Measurements from ENCODE around the gene MYO1G. TPM values are rescaled to one million over a fixed set of nuclear protein-coding genes. Genes with fewer than 3 reads are reported as not detected.

MYO1G gene
- total and polyA plus RNA-seq, 9 of the 15 experiments (the other 6 are each of a cell fraction or from before 2014, with no cell fraction given): 0.03 to 0.62 (median 0.13) TPM; not detected in 1

GRCh38 chr7:44981035-44981706 is 2.4 kb upstream of the MYO1G start:
- WGBS (ENCODE audit: insufficient coverage, low coverage, missing lambda C conversion rate): 72% methylated on average over 7 of the region's 7 CpGs
- peaks cover 37% of the 10 kb centered on the region for H3K79me2 ChIP-seq (ENCODE audit: control insufficient read depth, insufficient read depth, low read length)
- H3K4me2 ChIP-seq (ENCODE audit: insufficient read depth, low read length): no peak overlapping the region
- H3K27ac ChIP-seq (ENCODE audit: extremely low read depth, low read depth, low read length): peak overlapping the region; percentile 24; the same call in 1 of the 3 replicates
- H3K9ac ChIP-seq (ENCODE audit: insufficient read depth in 1 of 2, low read depth in 2 of 2, low read length in 2 of 2): peak overlapping the region in 1 of 2 experiments; percentile 26; a peak in 1 of 4 replicates
- in situ Hi-C loops (cut with MboI) (no loop called here), intact Hi-C loops (cut with micrococcal nuclease) (loop anchor here (2.0 kb wide), 1 partner anchor 18 kb away; no protein-coding TSS in a partner anchor)
- no peaks in the 10 kb centered on the region; the same call in 1 of the 2 replicates for H3K9me3 ChIP-seq (replicated peaks; ENCODE audit: control insufficient read depth, insufficient read depth, low read depth, low read length)
- H2AFZ ChIP-seq (ENCODE audit: low read depth, low read length): no peak overlapping the region
- no peak for DNase-seq (ENCODE audit: extremely low read depth in 1 of 4, low spot score in 3 of 4)
- FAIRE-seq: no peak
- no TSS peak for BruUV-seq (replicated peaks)
- POLR2A ChIA-PET: interaction anchor here (0.9 to 7.4 kb wide), 6 partner anchors 8 to 396 kb away, joined by 3 to 141 read pairs (median 6); partner anchors contain the start of gene TBRG4
- H3K27me3 ChIP-seq (ENCODE audit: control insufficient read depth in 2 of 2, insufficient read depth in 2 of 2, low read length in 2 of 2): no peaks in the 10 kb centered on the region
- ATAC-seq: peak; percentile 27
- H4K20me1 ChIP-seq (replicated peaks; ENCODE audit: control insufficient read depth, insufficient read depth, low read length): peaks cover 24% of the 10 kb centered on the region
- H3K36me3 ChIP-seq (ENCODE audit: control insufficient read depth, insufficient read depth, low read length): peaks cover 62% of the 10 kb centered on the region
- H3K4me3 ChIP-seq: no peak overlapping the region
- CTCF ChIA-PET (ENCODE audit: low intra/inter-chr PET ratio): no interaction called here
- no peaks in the 10 kb centered on the region for H3K9me1 ChIP-seq (ENCODE audit: control insufficient read depth, insufficient read depth, low read length)
- peaks cover 29 to 40% of the 10 kb centered on the region in 2 experiments; a peak in 4 of 5 replicates for H3K4me1 ChIP-seq (replicated peaks in 1 of 2; ENCODE audit: control insufficient read depth in 2 of 2, insufficient read depth in 2 of 2, low read length in 2 of 2)
- TF ChIP-seq PHF8 (IDR thresholded peaks at IDR 0.05; ENCODE audit: borderline replicate concordance, low read length) (no peak), FUS (optimal IDR thresholded peaks at IDR 0.05; ENCODE audit: low read depth, low read length) (no peak), SMC3 (conservative IDR thresholded peaks at IDR 0.05; ENCODE audit: insufficient read depth, low read depth, low read length) (no peak), HMG20A (CRISPR knock-in tag; conservative IDR thresholded peaks at IDR 0.05) (no peak), NCOR1 (IDR thresholded peaks at IDR 0.05) (peak; percentile 11; the same call in 1 of the 2 replicates), ZFP30 (CRISPR knock-in tag; IDR thresholded peaks at IDR 0.05; ENCODE audit: borderline replicate concordance) (no peak), IRF1 (CRISPR knock-in tag; IDR thresholded peaks at IDR 0.05; ENCODE audit: borderline replicate concordance) (no peak), MEF2A (IDR thresholded peaks at IDR 0.05; ENCODE audit: control insufficient read depth, low read depth, low read length) (no peak), RBFOX2 (IDR thresholded peaks at IDR 0.05; ENCODE audit: low read depth, low read length) (0 out of 2 replicates have a peak, but pooled peaks have one; percentile 27), TCFL5 (CRISPR knock-in tag; conservative IDR thresholded peaks at IDR 0.05) (no peak), PTTG1 (tag; IDR thresholded peaks at IDR 0.05; ENCODE audit: low read depth) (no peak), ZNF224 (CRISPR knock-in tag; IDR thresholded peaks at IDR 0.05) (no peak), ZZZ3 (IDR thresholded peaks at IDR 0.05) (no peak), ZNF324 (CRISPR knock-in tag; IDR thresholded peaks at IDR 0.05) (no peak), TRIM25 (IDR thresholded peaks at IDR 0.05; ENCODE audit: borderline replicate concordance) (no peak), NCOA6 (IDR thresholded peaks at IDR 0.05) (no peak), ZNF347 (CRISPR knock-in tag; IDR thresholded peaks at IDR 0.05; ENCODE audit: low read depth) (no peak)
- TF ChIP-seq, protein P1, sequence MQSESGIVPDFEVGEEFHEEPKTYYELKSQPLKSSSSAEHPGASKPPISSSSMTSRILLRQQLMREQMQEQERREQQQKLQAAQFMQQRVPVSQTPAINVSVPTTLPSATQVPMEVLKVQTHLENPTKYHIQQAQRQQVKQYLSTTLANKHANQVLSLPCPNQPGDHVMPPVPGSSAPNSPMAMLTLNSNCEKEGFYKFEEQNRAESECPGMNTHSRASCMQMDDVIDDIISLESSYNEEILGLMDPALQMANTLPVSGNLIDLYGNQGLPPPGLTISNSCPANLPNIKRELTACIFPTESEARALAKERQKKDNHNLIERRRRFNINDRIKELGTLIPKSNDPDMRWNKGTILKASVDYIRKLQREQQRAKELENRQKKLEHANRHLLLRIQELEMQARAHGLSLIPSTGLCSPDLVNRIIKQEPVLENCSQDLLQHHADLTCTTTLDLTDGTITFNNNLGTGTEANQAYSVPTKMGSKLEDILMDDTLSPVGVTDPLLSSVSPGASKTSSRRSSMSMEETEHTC (IDR thresholded peaks at IDR 0.05): no peak
